Measurements from ENCODE around the gene RUFY1.

- TF ChIP-seq EZH2 (IDR thresholded peaks at IDR 0.05; ENCODE audit: borderline replicate concordance, low read depth, low read length, severe bottlenecking), result no peak
- no peak for TF ChIP-seq CTCF (IDR thresholded peaks at IDR 0.05; ENCODE audit: extremely low read depth in 1 of 2, insufficient read depth in 1 of 2, low read depth in 1 of 2, low read length in 2 of 2)
- TF ChIP-seq MAX (IDR thresholded peaks at IDR 0.05; ENCODE audit: insufficient read depth, insufficient read length), result no peak
- TF ChIP-seq POLR2A (IDR thresholded peaks at IDR 0.05; ENCODE audit: low read depth, low read length), result no peak
Measured at GRCh38 chr5:179595916-179596315, 45.6 kb downstream of the RUFY1 start.

All from endothelial cell of umbilical vein (primary cell).